HG03139 (cell line): ENCODE measurements around the gene TSPAN7.

Experiments
- ATAC-seq: cut with Tn5 transposase; IDR thresholded peaks from one replicate; pipeline ENCODE4 v1.9.1; 2021; ENCODE audit not compliant: unreplicated experiment

Gene TSPAN7

DNA sequence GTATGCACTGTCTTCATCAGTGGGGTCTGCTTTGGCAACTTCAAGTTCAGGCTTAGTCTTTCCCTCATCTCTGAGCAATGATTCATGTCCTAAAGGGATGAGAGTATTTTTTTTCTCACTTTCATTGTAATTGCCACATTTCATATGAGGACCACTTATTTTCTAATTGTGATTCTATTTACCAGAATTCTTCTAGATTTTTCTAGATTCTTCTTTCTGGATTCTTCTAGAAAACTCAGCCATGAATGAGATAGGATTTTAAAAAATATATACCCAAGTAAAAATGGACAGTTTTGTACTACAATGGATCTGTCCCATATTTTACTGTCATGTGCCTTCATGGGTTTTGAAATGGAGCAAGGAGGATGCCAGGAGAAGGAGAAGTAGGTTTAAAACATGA, 78.4 kb downstream of the TSPAN7 start:
- no peak for ATAC-seq

DNA sequence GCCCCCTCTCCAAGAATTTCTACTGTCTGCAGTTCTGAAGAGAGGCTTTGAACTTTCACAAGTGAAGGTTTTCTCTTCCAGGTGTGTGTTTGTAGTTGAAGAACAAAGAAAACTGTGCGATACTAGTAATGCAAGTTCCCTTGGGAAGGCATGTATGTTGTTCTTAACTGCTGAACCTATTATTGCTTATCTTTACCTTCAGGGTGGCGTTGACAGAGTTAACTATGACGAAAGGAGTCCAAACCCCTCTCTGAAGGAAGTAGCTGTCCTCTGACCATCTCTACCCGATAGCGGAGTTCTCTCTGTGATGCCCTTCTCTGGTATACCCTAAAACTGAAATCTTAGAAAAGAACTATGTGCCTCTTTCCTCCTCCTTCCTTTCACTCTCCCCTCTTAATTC, 79.9 kb downstream of the TSPAN7 start:
- ATAC-seq, result no peak

DNA sequence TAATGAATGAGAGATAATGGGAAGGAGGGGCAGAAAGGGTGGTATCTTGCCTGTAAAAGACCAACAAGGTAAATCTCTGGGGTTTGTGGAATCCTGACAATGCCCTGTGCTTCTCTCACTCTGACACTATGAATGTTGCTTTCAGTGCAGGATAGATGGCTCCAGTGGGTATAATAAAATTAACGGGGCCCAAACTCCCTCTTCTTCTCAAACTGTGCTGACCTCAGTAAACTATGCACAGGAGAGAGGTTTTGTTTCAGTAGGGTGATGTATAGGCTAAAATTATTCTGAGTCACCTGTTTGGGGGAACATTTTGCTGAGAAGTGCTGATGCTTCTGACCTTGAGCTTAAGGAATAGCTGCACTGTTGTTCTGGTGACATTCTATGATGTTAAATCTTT, 82.6 kb downstream of the TSPAN7 start:
- no peak for ATAC-seq

DNA sequence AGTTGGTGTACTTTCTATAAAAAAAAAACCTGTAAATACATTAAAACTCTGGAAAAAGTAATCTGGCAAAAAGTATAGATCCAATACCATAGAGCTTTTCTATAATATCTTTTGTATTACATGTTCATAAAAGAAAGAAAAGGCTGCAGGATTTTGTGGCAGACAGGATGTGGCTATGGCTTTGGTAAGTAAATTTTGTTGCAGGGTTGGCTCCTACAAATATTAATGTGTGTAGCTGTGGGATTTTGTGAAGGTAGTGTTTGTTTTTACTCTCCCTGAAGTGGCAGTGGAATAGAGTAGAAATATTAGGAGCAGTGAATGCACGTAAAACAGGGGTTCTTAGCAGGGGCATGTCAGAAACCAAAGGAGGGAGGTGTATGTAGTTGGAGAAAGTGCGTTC, 84.8 kb downstream of the TSPAN7 start:
- no peak for ATAC-seq

DNA sequence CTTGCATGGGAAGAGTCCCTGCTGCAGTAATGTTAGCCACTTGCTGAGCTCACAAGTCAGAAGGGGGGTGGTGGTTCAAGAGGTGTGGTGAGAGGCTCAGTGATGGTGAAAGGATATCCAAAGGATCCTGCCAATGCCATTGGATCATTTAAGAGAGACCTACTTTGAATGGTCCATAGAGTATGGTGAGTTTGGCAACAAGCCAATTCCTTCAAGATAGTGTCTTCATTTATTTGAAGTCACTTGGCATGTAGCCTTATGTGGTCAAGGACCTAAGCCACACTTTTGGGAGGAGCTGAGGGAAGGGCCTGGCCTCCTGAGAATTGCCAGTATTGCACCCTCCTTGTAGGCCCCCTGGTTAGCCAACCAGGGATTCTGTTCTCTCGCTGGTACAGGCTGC, 87.9 kb downstream of the TSPAN7 start:
- no peak for ATAC-seq

DNA sequence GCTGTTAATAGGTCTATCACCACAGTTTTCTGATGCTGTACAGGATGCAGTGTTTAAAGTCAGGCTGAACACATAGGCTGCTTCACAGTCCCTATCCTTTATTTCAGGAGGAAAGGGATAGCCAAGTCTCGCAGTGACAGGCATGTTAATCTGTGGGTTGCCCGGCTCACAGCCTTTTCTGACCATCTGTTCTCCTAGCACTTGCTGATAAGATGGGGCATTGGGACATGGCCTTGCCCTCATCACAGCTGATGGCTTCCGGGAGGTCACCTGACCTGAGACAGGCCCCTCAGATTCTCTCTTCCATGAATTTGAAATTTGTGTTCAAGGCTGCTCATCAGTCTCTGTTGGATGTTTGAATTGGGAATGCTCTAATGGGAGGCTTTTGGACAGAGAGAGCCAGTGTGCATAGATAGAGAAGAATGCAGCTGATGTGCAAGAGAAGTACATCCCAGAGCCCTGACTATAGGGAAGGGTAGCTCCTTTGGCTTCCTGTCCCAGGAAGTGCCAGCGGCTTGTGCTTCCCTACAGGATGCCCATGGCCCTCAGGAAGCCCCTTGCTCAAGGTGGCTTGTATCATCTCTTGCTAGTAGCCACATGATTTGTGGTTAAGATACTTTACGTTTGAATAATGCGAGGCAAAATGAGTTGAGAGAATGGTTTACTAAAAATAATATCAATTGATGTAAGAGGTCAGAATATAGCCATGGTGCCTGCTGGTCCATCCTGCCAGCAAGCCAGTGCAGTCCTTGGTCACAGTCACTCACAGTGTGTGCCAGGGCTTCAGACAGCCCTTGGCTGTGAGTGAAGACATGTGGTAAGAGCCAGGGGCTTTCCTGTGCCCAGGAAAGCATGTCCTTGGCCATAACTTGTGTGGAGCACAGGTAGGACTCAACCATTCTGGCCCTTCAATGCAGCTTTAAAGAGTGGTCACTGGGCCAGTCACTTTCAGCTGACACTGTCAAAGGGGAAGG, 88.6 kb downstream of the TSPAN7 start:
- ATAC-seq, result no peak

DNA sequence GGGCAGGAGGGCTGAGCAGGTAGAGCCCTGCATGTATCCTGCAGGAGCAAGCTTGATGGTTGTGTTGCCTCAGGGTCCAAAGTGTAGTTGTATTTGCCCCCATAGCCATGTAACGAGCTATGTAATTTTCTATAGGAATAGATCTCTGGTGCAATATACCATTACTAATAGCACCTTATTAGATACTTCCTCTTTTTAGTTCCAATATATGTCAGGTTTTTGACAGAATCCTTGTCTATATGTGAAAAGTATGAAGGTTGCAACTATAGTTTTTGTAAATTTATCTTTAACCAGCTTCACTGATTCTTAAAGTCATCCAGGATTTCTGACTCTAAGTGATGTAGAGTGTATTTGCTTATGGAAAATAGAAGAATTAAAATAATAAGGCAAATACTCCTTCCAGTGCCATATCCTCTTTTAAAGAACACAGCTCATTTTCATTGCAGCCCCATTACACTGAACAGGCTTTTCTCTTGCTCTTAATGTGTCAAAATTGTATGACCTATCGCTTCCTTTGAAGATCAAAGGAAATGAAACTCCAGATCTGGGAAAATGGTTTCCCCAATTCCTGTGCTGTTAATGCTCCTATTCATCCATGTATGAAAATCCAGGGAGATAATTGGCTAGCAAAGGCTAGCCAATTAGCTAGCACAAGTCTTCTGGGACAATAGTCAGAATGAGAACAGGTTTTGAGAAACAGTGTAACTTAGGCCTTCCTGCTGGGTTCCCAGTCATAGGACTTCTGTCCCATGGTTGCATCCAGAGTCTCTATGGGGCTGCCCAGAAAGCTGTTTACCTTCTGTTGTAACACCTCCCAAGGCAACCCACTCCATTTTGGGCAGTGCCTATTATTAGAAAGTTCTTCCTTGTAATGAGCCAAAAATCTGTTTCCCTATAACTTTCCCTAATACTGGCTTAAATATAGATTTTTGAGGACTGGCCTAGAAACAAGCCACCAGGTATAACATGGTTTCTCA, 90.6 kb downstream of the TSPAN7 start:
- no peak for ATAC-seq

DNA sequence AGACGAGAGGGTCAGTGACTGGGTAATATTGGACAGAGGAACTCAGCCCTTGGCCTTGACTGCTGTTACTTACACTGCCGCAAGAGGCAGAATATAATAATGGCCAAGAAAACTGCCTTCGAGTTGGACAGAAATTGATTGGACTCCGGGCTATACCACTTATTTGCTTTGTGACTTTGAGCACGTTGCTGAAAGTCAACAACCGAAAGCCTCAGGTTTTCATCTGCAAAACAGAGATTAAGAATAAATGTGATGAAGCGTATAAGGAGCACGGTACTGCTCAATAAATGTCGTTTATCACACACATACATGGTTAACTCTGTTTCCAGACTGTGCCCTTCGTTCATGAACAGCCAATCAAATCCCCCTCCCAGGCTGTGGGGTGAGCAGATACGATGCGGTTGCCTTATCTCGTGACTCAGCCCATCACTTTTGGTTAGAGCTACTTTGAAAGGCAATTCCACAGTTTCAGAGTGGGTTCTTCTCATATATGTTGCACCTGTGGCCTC, 91.6 kb downstream of the TSPAN7 start:
- ATAC-seq, result no peak

DNA sequence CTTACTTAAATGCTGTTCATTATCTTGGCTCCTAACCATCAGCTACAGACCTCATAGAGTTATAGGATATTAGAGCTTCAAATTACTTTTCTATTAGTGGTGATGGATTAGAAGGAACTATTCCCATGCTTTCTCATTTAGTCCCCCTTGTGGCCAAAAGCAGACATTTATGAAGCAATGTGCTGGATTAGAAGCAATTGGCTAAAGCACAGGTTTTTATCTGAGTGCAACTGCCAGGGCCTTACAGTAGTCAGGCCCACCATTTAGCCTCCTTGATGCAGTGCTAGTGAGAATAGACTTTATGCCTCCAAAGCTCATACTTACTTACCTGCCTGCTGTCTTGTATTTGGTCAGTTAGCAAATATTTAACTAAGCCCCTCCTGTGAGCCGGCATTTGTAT, 93.0 kb downstream of the TSPAN7 start:
- ATAC-seq, result no peak

DNA sequence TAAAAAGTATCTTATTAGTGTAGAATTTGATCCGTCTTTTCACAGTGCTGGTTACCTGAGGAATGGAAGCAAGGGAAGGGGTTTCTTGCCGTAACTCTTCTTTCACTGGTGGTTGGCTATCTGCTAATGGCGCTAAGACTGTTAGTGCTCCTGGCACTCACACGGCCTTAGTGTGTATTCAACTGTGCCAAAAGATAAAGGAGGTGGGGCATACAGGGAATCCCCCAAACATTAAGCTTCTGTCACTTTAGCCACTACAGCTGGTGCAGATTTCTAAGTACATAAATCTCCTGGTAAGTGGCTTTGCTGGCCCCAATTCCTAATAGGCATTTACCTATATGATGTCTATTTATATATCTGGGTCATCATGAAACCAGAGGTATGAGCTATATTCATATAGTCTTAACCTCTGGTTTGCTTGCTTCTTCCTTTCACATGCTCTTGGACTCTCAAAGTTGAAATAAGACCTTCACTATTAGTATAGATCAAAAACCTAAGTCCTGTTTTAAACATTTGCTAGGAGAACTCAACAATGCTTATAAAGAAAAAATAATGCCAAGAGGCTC, 95.1 kb downstream of the TSPAN7 start:
- ATAC-seq, result no peak

DNA sequence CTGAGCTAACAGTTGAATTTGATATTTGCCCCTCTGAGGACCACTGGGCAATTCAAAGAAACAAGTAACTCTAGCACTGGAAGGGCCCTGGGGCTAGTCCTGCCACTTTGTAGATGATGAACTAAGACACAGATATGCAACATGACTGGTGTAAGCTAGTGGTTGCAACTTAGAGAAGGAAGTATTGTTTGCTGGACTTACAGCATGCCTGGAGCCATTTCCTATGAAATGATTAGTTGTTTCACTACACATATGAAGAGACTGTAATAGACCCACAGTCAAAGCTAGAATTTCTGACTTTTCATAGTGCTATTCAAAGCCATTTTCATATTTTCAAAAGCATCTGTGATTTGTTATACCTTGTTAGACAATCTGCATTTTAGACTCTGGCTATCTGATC, 96.2 kb downstream of the TSPAN7 start:
- ATAC-seq, result no peak

DNA sequence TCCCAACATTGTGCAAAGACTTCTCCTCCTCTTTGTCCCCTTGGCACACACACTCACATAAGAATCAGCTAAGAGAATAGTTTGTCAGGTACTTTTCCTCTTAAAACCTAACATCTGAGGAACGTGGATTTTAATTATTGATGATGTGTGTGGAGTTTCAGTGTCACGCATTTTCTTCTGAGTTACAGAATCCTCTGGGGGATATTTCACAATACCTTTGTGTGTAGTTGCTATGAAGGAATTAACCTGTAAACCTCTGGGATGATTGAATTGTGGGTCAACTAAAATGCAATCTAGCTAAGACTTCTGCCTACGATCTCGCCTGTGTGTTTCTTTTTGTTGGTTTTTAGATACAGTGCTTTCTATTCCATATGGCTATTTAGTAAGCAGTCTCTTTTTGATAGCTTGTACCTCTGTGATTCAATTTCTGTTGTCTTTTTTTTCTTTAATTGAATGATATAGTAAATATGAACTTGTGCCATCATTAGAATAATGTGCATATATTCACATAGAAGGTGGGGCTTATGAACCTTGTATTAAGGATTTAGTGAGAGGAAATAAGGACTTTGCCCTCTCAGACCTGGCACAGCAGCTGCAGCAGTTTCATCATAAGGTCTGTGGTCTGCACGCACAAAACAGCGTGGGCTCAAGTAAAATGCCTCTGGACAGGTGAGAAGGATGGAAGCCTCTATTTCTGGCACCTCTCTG, 99.2 kb downstream of the TSPAN7 start:
- no peak for ATAC-seq

DNA sequence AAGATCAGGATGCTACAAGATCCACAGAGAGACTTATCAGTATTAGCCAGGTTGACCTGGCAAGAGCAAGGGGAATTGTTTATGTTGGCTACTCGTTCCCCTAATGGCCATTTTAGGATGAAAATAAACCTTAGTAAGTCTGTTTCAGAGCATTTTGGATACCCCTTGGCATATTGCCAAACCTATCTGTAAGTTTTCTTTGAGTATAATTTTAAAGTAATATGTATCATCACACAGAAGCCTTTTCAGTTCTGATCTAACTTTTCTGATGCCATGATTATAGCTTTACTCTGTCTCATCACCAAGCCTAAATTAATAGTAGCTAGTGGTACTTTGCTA, 99.7 kb downstream of the TSPAN7 start:
- no peak for ATAC-seq

DNA sequence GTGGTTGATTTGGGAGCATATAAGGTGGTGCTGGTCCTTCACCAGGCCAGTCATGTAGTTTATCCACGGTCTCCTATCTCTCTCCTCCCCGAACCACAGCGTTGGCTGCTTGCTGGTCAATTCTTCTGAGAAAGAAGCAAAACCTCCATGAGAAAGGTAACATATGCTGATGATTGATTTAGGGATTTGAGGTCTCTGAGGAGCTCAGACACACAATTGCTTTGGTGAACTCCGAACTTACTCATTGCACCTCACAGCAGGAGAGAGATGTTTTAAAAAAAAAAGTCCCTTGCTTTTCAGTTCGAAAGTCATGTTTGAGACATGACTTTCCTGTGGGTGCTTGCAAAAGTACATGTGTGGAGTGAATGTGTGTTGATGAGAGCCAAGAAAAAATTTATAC, 100.2 kb downstream of the TSPAN7 start:
- ATAC-seq, result no peak

DNA sequence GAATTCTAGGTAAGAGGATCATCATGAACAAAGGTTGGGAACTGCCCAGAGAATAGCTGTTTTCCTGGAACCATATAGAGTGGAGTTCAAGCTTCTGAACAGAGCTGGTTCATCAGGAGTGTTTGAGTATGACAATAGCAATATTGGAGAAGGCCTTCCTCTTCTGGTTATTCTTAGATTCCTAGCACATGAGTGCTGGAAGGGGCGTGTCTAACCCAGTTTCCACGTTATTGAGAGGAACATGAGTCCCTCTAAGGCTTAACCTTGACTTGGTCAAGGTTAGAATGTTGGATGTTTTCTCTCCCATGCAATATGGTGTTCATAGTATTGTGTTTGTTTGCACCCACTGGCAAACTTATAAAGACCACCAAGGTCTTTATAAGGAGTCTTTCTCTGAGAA, 101.3 kb downstream of the TSPAN7 start:
- ATAC-seq, result no peak

DNA sequence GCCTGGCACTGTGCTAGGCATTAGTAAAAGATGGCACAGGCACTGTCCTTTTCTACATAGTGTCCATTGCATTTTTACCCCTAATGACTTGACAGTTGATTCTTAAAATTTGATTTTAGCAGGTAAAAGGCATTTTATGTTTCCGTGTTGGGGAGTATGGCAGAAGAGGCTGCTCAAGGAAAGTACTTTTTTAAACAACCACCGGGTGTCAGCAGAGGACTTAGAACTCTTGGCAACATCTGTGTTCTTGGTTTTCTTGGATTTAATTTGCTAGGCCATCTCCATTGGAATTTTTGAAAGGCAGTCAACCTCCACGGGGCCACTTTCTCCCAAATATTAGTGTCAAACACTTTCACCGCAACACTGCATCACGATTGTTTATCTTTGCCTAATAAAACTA, 102.9 kb downstream of the TSPAN7 start:
- ATAC-seq, result no peak

DNA sequence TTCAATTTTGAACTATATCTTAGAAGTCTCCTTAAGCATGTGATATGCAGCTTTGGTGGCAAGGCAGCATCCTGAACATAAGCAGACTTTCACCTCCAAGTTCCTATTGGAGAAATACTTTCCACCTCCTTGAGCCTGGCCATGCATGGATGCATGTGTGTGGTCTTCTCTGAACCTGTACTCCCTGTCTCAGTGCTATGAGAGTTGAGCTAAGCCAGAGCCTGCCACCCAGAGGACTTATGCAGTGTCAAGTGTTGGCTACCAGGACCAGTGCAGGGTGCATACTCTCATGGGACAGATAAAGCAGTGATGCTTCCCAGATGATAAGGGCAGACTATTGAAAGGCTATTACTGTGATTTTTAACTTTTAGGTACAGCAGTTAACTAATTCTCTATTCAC, 105.6 kb downstream of the TSPAN7 start:
- ATAC-seq, result no peak

DNA sequence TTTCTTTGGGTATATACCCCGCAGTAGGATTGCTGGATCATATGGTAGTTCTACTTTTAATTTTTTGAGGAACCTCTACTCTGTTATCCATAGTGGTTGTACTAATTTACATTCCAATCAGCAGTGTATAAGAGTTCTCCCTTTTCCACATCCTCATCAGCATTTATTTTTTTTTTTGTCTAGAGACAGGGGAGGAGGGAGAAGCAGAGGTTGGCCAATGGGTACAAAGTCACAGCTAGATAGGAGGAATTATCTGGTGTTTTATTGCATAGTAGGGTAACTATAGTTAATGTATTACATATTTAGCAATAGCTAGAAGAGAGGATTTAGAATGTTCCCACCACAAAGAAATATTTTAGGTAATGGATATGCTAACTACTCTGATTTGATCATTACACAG, 107.4 kb downstream of the TSPAN7 start:
- no peak for ATAC-seq

DNA sequence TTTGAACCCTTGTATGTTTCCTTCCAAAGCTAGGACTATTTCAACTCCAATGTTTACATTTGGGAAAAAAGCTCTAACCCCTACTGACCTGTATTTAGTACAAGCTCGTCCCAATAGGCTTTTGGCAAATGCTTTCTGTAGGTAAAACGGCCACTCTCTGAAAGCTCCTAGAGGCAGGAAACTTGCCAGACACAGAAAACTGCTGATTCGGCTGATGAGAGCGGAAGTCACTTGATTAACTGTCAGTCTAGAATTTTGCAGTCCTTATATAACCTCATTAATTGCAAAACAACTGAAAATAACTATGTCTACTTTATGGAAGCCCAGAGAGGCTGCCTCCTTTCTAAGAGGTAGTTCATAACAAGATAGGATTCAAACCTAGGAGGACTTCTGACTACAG, 108.1 kb downstream of the TSPAN7 start:
- no peak for ATAC-seq

DNA sequence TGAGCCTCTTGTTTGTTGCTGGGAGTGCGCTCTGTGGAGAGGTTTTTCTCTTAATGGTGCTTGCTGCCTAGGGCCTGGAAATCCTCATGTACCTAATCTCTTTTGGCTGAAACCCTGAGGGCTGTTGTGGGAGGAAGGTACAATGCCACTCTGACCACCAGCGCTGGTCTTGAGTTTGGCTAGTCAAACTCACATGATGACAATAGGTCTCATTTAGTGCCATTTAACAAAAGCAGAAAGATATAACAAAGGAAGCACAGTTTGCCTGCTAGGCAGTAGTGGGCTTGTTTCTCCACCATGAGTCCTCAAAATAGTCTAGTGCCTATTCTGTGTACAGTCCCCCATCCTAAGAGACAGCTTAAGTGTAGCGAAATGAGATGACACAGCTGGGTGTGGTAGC, 111.3 kb downstream of the TSPAN7 start:
- no peak for ATAC-seq

DNA sequence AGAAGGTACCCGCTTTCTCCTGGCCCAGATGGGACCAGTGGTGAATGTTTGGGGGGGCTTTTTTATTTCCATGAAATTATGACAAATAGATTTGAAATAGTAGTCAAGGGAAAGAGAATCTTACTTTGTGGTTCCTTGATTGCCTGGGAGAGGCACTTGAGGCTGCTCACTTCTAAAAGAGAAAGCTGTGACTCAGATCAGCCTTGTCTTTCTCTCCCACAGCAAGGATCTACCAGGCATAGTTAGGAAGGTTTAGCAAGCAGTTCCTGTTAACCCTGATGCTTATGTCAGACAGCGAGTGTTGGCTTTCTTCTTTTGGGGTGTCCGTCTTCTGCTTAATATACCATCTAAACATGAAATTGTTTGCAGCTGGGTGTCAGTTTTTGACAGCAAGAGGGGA, 114.5 kb downstream of the TSPAN7 start:
- ATAC-seq, result no peak
